ENCODE results near the gene TMEM98. TPM values are rescaled to one million over a fixed set of nuclear protein-coding genes. Genes with fewer than 3 reads are reported as not detected.
"Not testable (repeated sequence)": the region's sequence is repeated elsewhere in the genome, so short reads cannot be mapped to it uniquely, and the experiment has no call there.

TMEM98 gene
- polyA plus RNA-seq, 3 donors = 205 to 236 (median 235) TPM

DNA sequence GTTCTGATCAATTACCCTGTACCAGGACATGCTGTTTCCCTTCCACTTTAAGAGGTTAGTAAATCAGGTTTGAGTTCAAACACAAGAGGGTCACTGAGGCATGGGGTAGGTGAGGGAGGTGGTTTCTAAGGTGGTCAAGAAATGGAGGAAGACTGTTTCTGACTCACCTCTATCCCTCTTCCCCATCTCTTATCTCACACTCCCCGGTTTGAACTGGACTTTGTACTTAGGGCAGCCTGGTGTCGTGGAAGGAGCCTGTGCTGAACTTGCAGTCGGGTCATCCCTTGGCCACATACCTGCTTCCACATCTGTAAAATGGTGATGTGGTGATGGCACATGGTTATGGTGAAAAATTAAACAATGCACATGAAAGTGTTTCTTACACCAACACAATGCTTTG is 17.2 kb upstream of the TMEM98 start:
- no peak for DNase-seq

GRCh38 chr17:32912218-32912897 is 15.6 kb upstream of the TMEM98 start:
- peak; percentile 64 for DNase-seq

GRCh38 chr17:32913593-32913992 is 14.4 kb upstream of the TMEM98 start:
- DNase-seq = no peak

DNA sequence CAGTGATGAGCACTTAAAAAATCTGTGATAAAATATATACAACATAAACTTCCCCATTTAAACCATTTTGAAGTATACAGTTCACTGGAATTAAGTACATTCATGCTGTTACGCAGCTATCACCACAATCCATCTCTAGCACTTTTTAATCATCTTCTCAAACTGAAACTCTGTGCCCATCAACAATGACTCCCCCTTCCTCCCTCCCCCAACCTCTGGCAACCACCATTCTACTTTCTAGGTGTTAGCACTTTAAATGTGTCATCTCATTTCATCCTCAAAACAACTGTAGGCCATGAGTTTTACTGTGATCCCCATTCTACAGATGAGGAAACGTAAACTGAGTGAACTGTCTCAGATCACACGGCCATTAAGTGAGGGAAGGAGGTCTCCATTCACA is 13.8 kb upstream of the TMEM98 start:
- DNase-seq = no peak

DNA sequence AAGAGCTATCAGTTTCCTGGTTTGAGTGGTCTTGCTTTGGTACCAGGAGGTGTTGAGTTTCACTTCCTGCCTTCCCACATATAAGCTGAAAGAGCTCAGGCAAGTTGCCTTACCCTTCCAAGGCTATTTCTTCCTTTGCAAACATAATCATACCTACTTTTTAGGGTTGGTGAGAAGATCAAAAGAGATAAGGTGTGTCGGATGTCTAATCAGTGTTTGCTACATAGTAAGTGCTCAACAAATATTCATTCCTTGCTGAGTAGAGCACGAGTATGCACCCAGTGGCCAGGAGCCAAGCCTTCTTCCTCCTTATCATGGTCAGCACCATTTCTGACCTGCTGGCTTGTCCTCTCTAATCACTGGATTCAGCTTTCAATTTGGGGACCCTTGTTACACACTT is 12.7 kb upstream of the TMEM98 start:
- no peak for DNase-seq

DNA sequence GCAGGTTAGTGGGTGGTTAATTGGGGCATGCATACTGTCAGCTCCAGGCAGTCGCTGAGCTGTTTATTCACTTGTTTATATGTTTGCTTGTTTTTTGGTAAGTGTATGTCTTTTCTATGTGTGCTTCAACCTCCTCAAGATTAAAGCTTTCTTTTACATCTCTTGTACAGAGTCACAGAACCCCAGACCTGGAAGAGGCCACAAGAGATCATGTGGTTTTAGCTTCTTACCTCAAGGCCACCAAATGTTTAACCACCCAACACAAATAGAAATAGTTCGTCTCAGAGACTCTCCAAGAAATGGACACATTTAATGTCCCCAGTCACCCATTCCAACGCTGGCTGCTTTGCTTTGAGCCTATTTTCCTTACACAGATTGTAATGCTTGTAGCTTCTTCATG is 11.8 kb upstream of the TMEM98 start:
- DNase-seq = no peak

GRCh38 chr17:32917081-32917480 is 10.9 kb upstream of the TMEM98 start:
- DNase-seq = no peak

- DNase-seq = no peak
Observed at GRCh38 chr17:32917842-32918241, 10.1 kb upstream of the TMEM98 start.

GRCh38 chr17:32919876-32920275 is 8.1 kb upstream of the TMEM98 start:
- not testable (repeated sequence) for DNase-seq

DNA sequence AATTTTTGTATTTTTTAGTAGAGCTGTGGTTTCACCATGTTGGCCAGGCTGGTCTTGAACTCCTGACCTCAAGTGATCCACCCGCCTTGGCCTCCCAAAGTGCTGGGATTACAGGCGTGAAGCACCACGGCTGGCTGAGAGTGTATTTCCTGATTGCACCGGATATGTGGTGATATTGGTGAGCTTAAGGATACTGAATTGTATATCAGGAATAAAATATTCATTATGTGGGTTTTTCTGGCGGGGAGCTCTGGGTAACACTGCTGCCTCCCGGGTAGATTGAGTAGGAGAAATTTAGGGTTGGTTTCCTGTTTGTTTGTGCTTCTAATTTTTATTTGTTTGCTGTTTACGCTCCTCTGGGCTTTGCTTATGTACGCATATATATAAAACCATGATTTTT is 7.7 kb upstream of the TMEM98 start:
- DNase-seq = no peak

DNA sequence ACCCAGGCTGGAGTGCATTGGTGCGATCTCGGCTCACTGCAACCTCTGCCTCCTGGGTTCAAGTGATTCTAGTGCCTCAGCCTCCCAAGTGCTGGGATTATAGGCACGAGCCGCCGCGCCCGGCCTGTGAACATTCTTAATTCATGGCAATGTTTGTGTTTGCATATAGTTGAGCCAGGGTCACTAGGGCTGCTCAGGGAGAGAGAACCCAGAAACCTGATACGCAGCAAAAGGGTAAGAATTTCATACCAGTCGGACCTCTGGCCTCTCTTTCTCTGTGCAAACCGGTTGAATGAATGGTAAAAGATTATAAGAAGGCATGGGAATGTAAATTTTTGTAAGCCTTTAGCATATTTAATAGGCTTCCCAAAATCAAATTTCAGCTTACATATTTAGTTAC is 6.9 kb upstream of the TMEM98 start:
- DNase-seq = no peak

DNA sequence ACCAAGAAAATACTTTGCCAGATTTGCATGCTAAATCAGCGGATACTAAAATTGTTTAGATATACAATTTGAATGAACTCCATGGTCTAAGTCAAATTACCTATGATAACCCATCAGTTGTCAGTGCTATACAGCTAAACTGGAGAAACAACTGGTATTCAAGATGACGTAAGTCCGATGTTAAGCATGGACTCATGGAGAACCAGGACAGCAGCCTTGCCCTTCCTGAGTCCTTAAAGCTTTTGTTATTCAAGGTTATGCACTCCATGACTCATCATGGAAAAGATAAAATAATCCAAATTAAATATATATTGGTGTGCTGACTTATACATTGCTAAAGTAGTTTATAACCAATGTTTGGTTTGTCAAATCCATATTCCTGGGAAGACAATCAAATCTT is 4.0 kb upstream of the TMEM98 start:
- DNase-seq = not testable (repeated sequence)

DNA sequence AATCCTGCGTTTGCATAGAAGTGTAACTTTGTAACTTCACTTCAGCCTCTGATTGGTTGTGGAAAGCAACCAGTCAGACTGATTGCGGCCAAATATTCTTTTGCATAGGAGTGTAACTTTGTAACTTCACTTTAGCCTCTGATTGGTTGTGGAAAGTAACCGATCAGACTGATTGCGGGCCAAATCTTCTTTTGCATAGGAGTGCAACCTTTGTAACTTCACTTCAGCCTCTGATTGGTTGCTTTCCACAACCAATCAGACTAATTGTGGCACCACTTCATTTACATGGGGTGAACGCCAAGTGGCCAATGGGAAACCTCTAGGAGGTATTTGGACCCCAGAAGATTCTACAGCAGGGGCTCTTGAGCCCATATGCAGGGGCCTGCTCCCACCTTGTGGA is 1.8 kb upstream of the TMEM98 start:
- no peak for DNase-seq

DNA sequence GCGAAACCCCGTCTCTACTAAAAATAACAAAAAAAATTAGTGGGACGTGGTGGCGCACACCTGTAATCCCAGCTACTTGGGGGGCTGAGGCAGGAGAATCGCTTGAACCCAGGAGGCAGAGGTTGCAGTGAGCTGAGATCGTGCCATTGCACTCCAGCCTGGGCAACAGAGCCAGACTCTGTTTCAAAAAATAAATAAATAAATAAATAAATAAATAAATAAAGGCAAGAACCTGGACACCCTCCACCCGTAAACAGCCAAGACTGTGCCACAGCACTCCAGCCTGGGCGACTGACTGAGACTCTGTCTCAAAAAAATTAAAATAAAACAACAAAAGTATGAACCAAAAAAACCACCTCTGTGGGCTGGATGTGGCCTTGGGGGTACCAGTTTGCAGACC is 1.2 kb upstream of the TMEM98 start:
- DNase-seq = not testable (repeated sequence)

DNA sequence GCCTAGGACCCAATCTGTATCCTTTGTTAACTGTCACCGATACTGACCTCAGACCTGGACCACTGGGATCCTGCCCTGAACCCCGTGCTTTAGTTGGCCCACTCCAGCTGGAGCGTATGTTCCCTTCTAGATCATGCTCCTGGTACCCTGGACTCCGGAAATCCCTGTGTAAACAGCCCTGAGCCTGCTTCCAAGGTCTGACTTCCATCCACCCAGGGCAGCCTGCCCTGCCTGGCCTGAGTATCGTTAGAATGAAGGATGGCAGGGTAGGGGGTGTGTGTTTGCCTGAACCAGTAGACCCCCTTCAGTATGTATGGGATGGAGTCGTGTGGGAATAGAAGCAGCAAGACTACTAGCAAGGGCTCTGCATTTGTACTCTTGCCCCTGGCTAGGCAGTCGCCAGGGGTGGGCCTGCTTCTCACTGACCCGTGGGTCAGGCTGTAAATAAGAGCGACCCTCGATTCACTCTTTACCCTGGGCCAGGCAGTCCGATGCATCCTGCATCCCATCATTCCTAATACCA is 691 bp upstream of the TMEM98 start:
- no peak for DNase-seq

- DNase-seq = peak; percentile 57
Observed at GRCh38 chr17:32928586-32929535, 908 bp downstream of the TMEM98 start.

DNA sequence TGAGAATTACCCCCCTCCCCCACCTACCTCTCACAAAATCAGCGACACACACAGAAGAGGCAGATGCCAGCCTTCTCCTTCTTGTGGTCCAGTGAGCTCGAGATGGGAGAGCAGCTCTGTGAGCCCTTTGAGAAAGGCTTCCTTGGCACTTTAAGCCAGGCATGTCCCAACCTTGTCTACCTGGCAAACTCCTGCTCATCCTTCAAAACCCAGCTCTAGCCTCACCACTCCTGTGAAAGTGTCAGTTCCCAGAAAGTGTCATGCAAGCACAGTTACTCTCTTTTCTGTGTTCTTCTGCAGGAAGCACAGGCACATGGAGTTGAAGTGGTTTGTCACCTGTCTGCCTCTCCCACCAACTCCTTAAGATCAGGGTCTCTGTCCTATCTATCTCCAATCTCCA is 1.6 kb downstream of the TMEM98 start:
- DNase-seq = no peak

DNA sequence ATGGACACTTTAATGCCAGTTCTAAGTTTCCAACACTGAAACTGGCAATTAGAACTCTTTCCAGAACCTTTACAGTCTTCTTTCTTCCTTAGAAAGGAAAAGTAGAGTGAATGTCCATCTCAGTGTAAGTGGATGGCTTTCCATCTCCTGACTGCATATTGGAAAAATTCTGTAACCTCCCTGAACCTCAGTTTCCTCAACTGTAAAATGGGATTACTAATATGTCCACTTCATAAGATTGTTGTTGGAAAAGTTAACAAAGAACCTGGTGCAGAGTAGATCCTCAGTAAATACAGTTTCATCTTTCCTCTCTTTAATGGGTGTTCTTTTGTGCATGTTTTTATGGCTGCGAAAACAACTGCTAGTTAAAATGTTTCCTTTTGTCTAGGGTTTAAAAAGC is 2.6 kb downstream of the TMEM98 start:
- DNase-seq = no peak

DNA sequence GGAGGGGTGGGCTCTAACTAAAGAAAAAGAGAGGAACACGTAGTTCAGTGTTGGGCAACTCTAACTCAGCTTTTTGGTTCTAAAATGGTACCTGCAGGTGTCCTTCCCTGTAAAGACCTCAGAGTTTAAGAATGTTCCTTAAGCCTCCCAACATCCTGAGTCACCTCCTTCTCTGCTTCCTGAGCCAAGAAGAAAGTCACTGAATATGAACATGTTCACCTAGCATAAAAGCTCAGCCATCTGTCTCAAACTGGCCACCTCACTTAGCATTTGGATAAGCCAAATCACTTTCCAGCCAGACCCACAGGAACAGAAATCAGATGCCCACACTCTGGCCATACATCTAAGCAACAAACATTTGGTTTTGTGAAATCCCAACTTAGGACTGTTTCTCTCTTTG is 3.7 kb downstream of the TMEM98 start:
- no peak for DNase-seq

GRCh38 chr17:32933881-32934280 is 5.9 kb downstream of the TMEM98 start:
- no peak for DNase-seq

- no peak for DNase-seq
Observed at GRCh38 chr17:32935726-32936125, 7.8 kb downstream of the TMEM98 start.

DNA sequence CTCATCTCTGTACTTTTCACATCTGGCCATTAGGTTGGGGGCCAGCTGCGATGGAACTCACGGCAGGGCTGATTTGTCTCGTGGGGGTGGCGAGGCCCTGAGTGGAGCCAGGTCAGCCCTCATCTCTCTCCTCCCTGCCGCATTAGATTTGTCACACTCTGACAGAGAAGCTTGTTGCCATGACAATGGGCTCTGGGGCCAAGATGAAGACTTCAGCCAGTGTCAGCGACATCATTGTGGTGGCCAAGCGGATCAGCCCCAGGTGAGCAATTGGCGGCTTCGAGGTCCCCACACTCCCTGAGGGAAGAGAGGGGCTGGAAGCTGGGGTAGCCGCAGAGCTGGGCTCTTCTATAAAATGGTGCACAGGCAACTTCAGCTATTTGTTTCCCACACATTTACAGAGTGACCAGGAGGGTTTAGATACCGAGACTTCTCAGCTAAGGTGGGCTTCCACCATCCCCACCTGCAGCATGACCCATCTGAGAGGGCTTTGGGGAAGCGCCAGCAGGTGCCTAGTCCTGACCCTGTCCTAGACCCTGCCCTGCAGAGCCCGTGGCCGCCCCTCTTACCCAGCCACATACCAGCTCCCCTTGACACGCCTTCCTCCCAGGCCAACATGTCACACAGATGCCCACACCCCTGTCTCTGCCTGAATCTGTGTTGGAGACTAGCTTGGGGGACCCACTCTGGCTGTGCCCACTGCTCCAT is 8.4 kb downstream of the TMEM98 start:
- no peak for DNase-seq

All from renal pelvis (tissue), 4 donors.